SK-N-MC (cell line): ENCODE measurements around the gene RALGAPA2.

Source experiments
- EZH2 ChIP-seq: fragments of 200-600 bp; sonication (generic); IDR thresholded peaks from one replicate; pipeline ENCODE4 v1.6.1; 2017; ENCODE audit warnings: antibody characterized with exemption
- POLR2AphosphoS5 ChIP-seq: IDR thresholded peaks from 2 replicates; pipeline ENCODE4 v1.6.1; 2012; ENCODE audit warnings: mild to moderate bottlenecking, low read depth, low read length, borderline replicate concordance

- no peak for TF ChIP-seq POLR2AphosphoS5
- no peak for TF ChIP-seq EZH2
Measured at GRCh38 chr20:20731000-20731944, 18.8 kb upstream of the RALGAPA2 start.
